Suppressor macrophage (primary cell): ENCODE data around the gene RHBDL1.
"Not testable (repeated sequence)": the region's sequence is repeated elsewhere in the genome, so short reads cannot be mapped to it uniquely, and the experiment has no call there.

Experiments
- DNase-seq, 4 experiments: peaks; one replicate each; pipeline ENCODE4 v3.0.0-alpha.2; 2020 to 2022

The RHBDL1 gene

DNA sequence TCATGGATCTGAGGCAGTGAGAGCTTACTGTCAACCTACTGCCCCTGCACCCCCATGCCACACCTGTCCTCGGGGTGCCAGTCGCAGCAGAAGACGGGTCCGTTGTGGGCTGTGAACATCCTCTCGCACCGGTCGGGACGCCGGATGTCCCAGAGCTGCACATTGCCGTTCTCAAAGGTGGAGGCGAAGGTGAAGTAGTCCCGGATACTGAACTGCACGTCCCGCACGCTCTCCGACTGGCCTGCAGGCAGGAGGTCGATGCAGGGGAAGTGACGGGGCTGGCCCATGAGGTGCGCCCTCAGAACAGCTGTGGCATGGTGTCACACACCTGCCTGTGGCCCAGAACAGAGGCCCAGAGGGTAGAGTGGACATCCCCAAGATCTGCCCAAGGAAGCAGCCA lies 12.0 kb downstream of the RHBDL1 start:
- DNase-seq = no peak

DNA sequence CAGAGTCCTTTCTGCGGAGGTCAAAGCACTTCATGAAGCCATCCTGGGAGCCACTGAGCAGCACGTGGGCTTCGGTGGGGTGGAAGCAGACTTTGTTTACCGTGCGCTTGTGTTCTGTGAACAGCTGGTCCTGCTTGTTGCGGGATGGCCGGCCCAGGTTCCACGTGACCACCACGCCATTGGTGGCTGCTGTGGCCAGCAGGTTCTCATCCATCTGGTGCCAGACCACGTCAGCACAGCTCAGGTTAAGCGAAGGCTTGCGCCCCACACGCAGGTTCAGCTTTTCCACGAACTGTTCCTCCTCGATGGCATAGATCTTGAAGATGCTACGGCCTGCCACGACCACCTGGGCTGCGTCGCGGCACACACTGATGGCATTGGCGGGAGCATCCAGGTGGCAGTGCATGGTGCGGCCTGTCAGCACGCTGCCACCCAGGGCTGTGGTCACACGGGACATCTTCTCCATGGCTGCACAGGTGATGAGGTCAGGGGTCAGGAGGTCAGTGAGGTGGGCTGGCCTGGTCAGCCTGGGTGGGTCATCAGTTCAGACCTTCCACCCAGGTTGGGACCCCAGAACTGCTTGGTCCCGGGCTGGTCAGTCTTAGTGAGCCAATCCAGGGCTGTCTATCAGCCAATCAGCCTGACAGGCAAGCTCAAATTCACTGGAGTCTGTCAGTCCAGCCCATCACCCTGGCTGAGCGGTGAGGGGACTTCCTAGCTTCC lies 13.9 kb downstream of the RHBDL1 start:
- no peak for DNase-seq

DNA sequence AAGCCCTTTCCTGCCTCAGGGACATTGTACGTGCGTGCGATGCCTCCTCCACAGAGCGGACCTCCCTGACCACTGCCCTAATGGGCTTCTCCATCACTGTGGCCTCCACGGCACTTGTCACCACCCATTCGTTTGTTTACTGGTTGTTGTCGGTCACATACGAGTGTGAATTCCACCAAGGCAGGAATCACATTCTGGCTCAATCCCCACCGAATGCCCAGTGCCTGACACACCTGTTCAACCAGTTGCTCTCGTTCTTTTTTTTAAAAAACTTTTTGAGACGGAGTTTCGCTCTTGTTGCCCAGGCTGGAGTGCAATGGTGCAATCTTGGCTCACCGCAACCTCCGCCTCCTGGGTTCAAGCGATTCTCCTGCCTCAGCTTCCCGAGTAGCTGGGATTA lies 15.8 kb downstream of the RHBDL1 start:
- not testable (repeated sequence) for DNase-seq

DNA sequence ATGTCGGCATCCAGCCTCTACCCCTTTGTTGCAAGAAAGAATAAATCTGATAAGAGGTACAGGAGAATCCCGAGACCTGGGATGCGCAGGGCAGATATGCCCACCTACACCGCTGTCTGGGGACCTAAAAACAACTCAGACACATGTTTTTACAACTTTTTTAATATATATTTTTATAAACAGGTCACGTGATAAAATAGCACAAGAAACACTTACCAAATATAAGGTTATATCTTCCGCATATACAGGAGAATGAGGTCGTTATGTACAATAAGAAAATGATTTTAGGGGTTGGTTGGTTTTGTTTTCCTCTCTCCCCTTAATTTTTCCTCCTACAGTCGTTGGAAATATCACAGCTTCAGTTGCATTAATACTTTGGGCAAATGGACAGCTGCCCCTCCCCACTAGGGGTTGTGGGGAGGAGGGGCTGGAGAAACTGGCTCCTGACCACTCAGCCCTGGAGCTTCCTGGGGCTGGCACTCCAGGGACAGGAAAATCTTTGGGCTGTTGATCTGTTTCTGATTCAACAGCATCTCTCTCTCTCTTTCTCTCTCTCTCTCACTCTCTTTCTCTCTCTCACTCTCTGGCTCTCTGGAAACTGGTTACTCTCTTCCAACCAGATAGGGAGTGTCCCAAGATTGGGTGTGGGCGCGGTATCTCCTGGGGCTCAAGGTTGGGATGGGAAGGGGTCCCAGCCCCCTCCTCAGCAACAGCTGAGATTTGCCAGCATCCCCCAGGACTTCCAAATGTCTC lies 17.1 kb downstream of the RHBDL1 start:
- DNase-seq = no peak

DNA sequence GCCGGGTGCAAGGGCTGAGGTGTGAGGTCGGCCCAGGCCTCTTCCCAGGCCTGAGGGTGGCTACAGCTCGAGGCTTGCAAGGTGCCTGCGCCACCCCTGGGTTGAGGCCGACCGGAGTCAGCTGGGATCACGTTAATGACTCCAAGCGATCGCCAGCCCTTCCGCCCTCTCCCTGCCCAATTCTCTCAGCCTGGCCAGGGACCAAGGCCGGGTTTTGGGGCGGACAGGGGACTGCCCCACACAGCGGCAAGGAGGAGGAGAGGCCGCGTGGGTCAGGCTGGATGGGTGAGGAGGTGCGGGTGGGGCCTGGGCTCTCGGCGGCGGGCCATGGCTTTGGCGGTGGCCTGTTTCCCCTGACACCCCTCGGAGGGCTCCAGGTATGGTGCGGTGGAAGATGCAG lies 17.9 kb downstream of the RHBDL1 start:
- DNase-seq = no peak

DNA sequence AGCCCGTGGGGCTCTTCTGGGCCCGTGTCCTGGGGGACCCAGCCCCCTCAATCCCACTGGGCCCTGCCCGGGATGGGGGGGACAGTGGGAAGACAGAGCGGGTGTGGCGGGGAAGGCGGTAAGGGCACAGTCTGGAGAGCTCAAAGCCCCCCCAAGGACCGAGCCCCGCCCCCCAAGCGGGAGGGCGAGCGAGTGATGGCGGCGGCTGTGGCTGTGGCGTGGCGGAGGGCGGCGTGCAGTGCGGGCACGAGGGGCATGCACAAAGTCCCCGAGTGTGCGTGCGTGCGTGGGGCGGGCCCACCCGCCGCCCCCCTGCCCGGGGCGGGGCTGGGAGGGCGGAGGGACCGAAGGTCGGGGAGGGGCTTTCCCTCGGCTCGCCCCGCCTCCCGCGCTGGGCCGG lies 18.3 kb downstream of the RHBDL1 start:
- DNase-seq = no peak

DNA sequence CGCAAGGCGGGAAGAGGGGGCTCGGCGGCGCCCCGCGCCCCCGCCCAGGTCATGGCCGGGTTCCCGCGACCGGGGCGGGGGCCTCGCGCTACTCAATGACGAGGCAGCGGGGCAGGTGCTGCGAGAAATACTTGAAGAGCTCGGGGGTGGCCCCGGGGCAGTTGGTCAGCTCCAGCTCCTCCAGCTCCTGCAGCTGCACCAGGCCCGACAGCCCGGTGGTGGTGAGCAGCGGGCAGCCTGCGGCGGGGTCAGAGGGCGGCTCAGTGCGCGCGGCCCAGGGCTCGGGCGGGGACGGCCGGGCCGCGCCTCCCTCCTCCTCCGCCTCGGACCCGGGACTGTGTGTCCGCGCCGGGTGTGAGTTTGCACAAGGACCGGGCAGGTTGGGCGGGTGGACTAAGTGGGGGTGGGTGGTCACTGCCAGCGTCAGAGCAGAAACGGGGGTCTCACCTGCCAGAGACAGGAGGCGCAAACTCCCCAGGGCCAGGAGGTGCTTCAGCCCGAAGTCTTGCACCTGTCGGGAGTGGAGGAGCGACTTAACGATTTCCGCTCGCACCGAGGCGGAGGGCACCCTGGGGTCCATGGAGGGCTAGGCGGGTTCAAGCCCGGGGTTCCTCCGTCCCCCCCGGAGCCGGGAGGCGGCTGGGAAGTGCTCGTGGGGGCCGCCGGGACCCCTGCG lies 18.9 kb downstream of the RHBDL1 start:
- peak in 1 of 4 experiments; percentile 26 for DNase-seq

DNA sequence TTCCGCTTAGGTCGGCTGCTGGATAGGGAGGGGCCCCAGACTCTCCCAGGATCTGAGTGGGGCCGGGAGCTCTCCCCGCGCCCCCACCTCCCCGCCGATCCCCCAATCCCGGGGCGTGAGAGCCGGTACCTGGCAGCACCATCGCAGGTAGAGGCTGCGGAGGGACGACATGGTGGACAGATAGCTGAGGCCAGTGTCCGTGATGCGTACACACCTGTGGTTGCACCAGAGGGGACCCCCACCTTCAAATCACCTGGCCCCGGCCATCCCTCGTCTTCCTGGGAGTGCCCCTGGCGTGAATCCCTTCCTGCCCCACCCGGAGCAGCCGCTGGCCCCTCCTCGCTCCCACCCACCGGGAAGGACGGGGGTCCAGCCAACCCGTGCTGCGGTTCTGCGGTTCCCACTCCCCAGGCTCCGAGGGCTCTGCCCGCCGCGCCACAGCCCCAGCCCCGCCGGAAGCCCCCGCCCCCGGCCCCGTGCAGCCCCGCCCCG lies 19.4 kb downstream of the RHBDL1 start:
- no peak for DNase-seq

DNA sequence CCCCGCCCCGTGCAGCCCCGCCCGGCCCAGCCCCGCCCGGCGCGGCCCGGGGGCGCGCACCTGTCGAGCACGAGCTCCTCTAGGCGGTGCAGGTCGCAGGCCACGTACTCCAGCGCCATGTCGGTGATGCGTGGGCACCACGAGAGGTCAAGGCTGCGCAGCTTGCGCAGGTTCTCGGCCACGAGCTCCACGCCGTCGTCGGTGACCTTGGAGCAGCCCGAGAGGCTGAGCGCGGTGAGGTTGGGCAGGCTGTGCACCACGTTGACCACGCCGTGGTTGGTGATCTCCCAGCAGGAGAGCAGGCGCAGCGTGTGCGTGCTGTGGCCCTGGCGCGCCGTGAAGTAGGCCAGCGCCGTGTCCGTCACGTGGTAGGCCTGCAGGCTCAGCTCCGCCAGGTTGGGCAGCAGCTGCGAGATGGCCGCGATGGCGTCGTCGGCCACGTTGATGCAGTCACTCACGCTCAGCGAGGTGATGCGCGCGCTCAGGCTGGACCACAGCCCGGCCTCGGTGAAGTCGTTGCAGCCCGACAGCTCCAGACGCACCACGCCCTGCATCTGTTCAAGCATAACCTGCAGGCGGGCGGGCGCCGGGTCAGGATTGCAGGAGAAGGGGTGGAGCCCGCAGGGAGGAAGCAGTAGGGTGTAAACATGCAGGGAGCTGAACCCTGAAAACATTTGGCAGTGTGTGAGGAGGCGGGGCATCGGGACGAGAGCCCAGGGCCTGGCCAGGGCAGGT lies 20.1 kb downstream of the RHBDL1 start:
- peak in 3 of 4 experiments; percentile 14 to 48 (median 24) for DNase-seq

DNA sequence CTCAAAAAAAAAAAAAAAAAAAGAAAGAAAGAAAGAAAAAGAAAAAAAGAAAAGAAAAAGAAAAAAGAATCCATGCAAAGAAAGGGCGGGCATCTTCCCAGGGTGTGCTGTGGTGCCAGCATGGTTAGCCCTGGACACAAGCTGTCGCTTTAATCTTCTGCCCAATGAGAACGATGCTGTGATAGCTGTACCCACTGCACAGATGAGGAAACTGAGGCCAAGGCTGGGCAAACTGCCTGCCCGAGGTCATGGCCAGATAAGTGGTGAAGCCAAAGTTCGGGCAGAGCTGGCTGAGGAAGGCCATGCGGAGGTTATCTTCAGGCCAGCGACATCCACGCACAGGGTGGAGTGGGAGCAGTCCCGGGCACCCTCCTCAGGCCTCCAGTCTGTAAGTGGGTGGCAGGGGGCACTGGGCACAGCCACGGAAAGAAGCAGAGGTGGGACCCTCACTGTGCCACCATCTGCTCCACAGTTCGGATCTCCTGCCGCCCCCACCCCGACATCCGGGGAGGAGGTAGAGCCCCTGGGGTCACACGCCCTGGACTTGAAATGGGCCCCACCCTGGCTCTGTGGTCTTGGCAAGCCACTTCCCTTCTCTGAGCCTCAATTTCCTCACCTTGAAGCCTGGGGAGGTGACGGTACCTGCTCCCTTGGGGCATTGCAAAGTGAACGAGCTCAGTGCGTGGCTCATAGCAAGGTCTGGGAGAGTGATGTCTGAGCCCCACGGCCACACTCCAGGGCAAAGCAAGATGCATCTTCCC lies 23.6 kb downstream of the RHBDL1 start:
- no peak for DNase-seq

DNA sequence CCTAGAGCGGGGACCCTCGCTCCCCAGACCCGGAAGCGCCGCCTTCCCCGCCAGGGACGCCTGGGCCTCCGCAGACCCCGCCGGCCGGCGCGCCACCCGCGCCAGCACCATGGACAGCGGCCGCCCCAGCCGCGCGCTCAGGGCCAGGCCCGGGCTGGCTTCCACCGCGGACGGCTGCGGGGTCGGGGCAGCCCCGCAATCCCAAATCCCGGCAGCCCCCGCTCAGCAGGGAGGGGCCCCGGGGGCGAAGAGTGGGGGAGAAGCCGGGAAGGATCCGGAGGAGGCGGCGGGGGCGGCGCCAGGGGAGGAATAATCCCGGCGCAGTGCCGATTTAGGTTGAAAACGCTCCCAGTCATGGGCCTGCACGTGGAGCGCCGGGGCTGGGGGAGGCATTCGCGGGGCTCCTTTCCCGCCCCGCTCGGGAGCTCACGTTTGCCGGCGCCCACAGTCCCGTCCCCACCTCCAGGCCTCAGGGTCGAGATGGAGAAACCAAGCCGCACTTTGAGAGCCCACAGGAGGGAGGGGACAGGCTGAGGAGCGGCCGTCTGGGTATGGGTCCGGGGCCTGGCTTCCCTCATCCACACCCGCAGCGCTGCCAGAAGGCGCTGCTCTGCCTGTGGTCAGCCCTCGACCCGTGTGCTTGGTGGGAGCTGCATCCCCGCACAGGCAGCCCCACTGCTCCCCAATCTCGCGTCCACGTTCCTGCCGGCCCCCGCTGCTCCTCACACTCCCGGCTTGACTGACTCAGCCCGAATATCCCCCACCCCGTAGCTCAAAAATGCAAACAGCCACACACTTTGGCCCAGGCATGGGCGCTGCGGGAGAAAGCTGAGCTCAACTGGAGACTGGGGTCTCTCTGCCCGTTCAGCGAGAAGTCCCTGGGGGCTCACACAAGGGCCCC lies 25.5 kb downstream of the RHBDL1 start:
- peak in 3 of 4 experiments; percentile 32 to 62 (median 51) for DNase-seq

DNA sequence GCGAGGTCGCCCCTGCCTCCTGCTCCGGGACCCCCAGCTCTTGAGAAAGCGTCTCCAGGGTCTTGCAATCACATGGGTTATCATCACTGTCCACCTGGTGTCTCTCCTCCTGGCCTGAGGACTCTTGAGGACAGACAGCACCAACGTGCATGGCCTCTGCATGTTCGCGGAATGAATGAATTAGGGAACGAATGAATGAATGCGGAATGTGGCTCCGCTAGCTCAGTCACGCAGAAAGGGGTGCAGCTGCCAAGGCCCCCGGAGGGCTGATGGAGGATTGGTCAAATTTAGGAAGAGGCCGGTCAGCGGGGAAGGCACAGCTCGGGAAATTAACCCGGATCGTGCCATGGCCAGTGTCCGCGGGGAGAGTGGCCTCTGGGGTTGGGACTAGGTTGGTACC lies 26.9 kb downstream of the RHBDL1 start:
- no peak for DNase-seq

DNA sequence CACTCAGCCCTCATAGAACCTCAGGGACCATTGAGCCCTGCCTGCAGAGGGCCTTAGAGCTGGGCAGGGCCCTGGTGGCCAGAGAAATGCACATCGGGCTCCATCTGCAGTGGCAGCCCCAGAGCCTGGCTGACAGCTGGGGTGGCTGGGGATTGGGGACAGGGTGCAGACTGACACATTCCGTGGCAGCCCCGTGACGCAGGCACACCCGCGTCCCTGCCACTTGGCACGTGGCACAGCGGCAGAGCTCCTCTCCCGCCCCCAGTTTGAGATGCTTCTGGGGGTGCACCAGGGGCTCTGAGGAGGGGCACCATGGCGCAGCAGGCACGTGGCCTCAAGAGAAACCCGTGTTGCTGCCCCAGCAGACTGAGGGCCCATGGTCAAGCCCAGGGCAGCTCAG lies 27.9 kb downstream of the RHBDL1 start:
- DNase-seq = no peak

DNA sequence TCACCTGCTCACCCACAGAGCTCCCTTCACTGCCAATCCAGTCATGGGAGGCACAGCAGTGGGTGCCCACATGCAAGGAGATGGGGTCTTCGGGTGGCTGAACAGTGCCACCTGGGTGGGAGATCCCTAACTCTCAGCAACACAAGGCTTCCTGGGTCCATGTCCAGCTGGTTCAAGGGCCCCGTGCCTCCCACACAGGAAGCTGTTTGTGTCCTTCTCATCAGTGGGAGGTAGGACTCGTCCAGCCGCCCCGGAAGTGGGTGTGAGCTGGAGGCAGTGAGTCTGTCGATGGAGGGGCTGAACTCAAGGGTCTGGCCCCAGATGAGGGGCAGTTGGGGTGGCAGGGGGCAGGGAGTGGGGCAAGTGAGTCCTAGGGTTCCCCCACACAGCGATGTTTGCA lies 28.6 kb downstream of the RHBDL1 start:
- DNase-seq = no peak

DNA sequence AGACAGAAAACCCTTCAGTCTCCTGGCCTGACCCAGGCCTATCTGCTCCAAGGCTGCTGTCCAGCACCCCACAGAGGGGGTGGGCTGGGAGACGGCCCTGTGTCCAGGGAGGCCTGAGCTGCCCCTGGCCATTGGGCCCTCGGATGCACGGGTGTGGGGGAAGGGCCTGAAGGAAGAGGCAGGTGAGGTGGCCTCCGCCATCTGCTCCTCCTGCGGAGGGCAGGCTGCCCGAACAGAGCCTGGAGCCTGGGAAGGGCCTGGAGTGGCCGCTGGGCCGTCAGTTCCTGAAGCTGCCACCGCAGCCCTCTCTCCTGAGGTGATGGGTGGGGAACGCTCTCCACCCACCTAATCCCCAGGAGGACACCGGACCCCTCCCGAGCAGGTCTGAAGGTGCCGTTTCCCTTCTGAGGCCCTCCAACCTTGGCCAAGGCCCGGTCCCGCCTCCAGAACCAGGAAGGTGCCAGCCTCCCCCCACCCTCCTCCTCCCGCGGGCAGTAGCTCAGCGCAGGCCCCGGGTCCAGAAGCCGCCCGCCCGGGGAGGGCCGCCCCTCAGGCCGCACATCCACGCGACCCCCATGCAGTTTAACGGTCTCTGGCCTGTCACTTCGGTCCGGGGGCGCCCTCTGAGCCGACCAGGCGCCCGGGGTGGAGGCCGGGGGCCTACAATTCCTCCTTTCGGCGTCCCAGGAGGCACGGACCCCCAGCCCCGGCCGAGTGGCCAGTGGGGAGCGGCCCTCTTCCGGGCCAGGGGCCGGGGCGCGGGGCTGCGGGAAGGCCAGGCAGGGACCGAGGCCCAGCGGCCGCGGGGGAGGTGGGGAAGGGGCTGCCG lies 29.3 kb downstream of the RHBDL1 start:
- DNase-seq = no peak

DNA sequence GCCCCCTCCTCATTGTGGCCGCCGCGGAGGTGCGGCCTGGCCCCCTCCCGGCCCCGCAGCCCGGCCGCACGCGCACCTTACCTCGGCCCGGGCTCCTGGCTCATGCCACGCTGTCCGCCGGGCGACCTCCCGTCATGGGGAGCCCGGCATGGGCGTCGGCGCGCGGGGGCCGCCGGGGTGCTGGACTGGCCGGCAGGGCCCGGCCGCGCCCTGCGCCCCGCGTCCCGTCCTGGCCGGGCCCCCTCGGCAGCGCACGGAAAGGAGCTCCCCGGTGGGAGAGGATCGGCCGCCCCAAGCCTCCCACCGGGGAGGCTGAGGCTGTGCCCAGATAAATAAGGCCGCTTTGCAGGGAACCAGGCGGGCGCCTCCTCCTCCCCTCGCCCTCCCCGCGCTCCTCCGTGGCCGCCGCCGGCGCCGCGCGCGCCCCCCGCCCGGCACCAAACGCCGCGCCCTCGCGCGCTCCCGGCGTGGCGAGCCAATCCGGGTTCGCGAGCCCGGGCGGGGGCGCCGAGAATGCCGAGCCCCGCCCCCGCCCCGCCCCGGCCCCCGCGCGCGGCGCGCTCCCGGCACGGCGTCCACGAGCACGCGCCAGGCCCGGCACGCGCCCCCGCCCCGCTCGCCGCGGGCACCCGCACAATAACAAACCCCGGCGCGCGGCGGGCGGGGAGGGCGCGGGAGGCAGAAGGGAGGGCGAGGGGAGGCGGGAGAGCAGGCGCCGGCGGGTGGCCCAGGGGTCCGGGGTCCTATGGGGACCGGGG lies 30.1 kb downstream of the RHBDL1 start, which contains the start of gene FBXL16:
FBXL16 (minus strand) TSS at position 371 of the 758 bp plus-strand sequence. CDS start 8,396 bp downstream, outside the sequence.
- DNase-seq = peak in 1 of 4 experiments; percentile 34

DNA sequence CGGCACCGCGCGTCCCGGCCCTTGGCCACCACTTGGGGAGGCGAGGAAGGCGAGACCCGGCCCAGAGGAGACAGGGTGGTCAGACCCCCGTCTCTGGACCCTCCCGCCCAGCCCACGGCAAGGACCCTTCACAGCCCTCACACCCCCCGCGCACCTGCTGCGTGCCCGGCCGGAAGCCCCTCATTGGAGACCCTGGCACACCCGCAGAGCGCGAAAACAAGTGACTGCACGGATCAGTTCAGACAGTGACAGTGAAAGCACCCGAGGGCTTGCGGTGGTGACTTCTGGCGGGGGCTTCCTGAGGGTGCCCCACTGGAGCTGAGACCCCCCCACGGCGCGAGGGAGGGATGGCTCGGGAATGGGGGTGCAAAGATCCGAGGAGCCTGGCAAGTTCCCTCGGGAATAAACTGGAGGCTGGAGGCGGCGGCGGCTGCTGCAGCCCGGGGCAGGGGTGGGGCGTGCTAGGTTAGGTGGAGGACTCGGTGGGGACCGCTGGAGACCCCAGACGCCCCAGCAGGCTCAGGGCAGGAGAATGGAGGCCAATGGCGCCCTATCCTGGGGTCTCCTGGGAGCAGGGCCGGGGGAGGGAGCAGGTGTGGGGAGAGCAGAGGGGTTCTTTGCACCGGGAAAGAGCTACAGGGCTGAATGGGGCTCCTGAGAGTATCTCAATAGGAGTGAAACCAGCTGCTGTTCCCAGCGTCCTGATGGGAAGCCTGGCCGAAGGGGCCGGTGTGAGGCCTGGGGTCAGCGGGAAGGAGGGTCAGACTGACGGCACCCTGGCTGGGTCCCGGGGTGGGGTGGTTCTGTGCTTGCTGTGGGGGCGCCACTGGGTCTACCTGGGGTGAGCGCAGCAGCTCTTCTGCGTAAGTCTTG lies 31.0 kb downstream of the RHBDL1 start:
- no peak for DNase-seq

DNA sequence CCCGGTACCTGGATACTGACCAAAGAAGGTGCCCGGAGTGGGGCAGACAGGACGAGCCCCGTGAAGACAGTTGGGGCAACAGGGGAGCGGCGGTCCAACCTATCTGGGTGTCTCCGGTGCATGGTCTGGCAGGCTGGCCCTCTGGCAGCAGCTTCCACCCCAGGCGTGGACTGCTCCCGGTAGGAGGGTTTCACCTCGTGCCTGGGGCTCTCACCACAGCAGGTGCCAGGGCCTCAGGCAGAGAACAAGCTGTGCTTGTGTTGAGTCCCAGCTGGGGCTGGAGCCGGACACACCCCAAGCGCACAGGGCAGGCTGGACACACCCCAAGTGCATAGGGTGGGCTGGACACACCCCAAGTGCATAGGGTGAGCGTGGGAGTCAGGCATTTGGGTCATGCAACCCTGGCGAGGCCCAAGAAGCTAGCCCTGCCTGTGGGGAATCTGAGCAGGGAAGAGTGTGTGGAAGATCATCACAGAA lies 31.6 kb downstream of the RHBDL1 start:
- DNase-seq = no peak
